HL-60 (cell line): ENCODE results near the gene CBARP.

Experiments used
- DNase-seq, 2 experiments: peaks; one replicate each; pipeline ENCODE4 v3.0.0-alpha.2; 2010 to 2020; ENCODE audit warnings: low read depth in 1 of 2, low spot score in 1 of 2
- H3K27ac ChIP-seq: fragments of 250-450 bp; sonication (Bioruptor Pico); replicated peaks from 2 replicates; pipeline ENCODE4 v1.5.1; 2020; ENCODE audit warnings: mild to moderate bottlenecking, moderate library complexity
- H3K27me3 ChIP-seq: fragments of 250-450 bp; sonication (Bioruptor Pico); 2 replicates; pipeline ENCODE4 v1.5.1; 2021; ENCODE audit warnings: mild to moderate bottlenecking, moderate library complexity; ENCODE audit not compliant: insufficient read depth, poor library complexity, severe bottlenecking
- H3K4me3 ChIP-seq: replicated peaks from 2 replicates; pipeline ENCODE4 v1.5.1; 2011; ENCODE audit warnings: mild to moderate bottlenecking, control low read depth, low read length; ENCODE audit not compliant: insufficient read depth
- GABPA ChIP-seq: IDR thresholded peaks from 2 replicates; pipeline ENCODE4 v1.6.1; 2012; ENCODE audit warnings: low read depth
- POLR2AphosphoS5 ChIP-seq: IDR thresholded peaks from 2 replicates; pipeline ENCODE4 v1.6.1; 2012; ENCODE audit warnings: low read depth
- SPI1 ChIP-seq: IDR thresholded peaks from 2 replicates; pipeline ENCODE4 v1.6.1; 2012; ENCODE audit warnings: low read depth, mild to moderate bottlenecking, borderline replicate concordance
- TF ChIP-seq, protein P1 (sequence below): IDR thresholded peaks from one replicate; pipeline ENCODE4 v1.5.1; 2011; ENCODE audit warnings: low read length, control low read depth, inconsistent platforms; ENCODE audit not compliant: insufficient read depth
- TF ChIP-seq, protein P2 (sequence below): IDR thresholded peaks from 2 replicates; pipeline ENCODE4 v1.6.1; 2012; ENCODE audit warnings: low read depth; ENCODE audit not compliant: insufficient replicate concordance

CBARP gene

DNA sequence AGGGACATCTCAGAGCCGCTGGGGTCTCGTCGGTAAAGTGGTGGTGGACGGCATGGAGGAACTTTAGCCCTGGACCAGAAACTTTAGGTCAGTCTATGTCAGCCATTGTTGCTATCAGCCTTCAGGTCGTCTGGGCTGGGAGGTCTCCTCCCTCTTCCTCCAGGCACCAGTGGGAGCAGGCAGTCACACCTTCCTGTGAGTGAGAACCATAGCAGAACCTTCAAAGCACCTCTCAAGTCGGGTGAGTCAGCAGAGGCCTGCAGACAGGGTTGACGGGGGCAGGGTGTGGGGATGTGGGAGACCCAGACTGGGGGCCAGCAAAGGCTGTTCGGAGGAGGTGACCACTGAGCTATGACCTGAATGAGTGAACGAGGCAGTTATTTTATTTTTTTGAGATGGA, 48.4 kb downstream of the CBARP start:
- TF ChIP-seq, protein P1, sequence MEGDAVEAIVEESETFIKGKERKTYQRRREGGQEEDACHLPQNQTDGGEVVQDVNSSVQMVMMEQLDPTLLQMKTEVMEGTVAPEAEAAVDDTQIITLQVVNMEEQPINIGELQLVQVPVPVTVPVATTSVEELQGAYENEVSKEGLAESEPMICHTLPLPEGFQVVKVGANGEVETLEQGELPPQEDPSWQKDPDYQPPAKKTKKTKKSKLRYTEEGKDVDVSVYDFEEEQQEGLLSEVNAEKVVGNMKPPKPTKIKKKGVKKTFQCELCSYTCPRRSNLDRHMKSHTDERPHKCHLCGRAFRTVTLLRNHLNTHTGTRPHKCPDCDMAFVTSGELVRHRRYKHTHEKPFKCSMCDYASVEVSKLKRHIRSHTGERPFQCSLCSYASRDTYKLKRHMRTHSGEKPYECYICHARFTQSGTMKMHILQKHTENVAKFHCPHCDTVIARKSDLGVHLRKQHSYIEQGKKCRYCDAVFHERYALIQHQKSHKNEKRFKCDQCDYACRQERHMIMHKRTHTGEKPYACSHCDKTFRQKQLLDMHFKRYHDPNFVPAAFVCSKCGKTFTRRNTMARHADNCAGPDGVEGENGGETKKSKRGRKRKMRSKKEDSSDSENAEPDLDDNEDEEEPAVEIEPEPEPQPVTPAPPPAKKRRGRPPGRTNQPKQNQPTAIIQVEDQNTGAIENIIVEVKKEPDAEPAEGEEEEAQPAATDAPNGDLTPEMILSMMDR, result no peak
- TF ChIP-seq SPI1 (no peak), GABPA (no peak), POLR2AphosphoS5 (no peak)
- DNase-seq, result no peak
- Histone ChIP-seq H3K27me3 (no peaks in the 10 kb centered on the region), H3K4me3 (no peak overlapping the region), H3K27ac (no peak overlapping the region)

DNA sequence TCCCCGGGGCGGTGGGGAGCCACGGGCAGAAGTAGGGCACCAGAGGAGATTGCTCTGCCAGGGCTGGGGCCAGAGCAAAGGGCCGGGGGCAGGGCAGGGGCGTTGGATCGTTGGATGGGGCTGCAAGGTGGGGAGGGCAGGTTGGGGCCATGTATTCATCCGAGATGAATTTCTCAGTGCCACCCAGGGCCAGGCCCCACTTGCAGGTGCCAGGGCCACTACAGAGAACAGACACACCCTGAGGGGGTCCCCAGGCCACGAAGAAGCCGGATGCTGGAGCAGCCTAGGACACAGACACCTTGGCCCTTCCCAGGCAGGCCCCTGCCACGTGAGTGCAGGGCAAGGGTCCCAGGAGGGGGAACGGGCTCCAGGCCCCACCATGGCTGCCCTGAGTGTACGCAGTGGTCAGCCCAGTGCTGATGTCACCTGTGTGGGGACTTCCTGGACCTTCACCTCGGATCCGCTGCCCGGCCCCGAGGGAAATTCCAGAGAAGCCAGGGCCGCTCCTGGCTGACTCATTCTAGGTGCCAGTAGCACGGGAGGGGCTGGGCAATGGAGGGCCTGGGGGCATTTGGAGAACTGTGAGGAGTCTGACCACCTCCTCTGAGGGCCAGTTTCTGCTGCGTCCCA, 54.1 kb downstream of the CBARP start:
- Histone ChIP-seq H3K27me3 (no peaks in the 10 kb centered on the region), H3K4me3 (no peak overlapping the region), H3K27ac (no peak overlapping the region)
- TF ChIP-seq SPI1 (no peak), POLR2AphosphoS5 (no peak), GABPA (no peak)
- TF ChIP-seq, protein P1, result no peak
- TF ChIP-seq, protein P2, sequence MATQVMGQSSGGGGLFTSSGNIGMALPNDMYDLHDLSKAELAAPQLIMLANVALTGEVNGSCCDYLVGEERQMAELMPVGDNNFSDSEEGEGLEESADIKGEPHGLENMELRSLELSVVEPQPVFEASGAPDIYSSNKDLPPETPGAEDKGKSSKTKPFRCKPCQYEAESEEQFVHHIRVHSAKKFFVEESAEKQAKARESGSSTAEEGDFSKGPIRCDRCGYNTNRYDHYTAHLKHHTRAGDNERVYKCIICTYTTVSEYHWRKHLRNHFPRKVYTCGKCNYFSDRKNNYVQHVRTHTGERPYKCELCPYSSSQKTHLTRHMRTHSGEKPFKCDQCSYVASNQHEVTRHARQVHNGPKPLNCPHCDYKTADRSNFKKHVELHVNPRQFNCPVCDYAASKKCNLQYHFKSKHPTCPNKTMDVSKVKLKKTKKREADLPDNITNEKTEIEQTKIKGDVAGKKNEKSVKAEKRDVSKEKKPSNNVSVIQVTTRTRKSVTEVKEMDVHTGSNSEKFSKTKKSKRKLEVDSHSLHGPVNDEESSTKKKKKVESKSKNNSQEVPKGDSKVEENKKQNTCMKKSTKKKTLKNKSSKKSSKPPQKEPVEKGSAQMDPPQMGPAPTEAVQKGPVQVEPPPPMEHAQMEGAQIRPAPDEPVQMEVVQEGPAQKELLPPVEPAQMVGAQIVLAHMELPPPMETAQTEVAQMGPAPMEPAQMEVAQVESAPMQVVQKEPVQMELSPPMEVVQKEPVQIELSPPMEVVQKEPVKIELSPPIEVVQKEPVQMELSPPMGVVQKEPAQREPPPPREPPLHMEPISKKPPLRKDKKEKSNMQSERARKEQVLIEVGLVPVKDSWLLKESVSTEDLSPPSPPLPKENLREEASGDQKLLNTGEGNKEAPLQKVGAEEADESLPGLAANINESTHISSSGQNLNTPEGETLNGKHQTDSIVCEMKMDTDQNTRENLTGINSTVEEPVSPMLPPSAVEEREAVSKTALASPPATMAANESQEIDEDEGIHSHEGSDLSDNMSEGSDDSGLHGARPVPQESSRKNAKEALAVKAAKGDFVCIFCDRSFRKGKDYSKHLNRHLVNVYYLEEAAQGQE, result no peak
- no peak for DNase-seq

DNA sequence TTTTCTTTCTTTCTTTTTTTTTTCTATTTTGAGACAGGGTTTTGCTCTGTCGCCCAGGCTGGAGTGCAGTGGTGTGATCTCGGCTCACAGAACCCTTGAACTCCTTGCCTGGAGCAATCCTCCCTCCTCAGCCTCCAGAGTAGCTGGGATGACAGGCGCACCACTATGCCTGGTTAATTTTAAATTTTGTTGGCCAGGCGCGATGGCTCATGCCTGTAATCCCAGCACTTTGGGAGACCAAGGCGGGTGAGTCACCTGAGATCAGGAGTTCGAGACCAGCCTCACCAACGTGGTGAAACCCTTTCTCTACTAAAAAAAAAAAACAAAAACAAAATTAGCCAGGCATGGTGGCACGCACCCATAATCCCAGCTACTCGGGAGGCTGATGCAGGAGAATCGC, 55.1 kb downstream of the CBARP start:
- no peak for DNase-seq
- no peak overlapping the region for H3K4me3 ChIP-seq
- no peaks in the 10 kb centered on the region for H3K27me3 ChIP-seq
- no peak overlapping the region for H3K27ac ChIP-seq
- TF ChIP-seq POLR2AphosphoS5, result no peak
- TF ChIP-seq, protein P1, result no peak
- no peak for TF ChIP-seq SPI1
- TF ChIP-seq, protein P2, result no peak
- no peak for TF ChIP-seq GABPA

DNA sequence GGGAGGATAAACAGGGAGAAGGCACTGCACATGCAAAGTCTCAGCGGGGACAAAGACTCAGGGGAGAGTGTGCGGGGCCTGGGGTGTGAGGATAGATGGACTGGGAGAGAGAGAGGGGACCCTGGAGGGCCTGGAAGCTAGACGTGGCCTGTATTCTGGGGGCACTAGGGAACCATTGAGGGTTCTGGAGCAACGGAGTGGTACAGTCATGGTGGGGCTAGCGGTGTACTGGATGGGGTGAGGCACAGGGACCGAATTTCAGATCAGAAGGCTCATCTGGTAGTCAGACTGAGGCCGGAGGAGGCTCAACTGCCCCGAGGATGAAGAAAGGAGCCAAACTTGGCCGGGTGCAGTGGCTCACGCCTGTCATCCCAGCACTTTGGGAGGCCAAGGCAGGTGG, 55.7 kb downstream of the CBARP start:
- no peaks in the 10 kb centered on the region for H3K27me3 ChIP-seq
- TF ChIP-seq, protein P1, result no peak
- TF ChIP-seq, protein P2, result no peak
- TF ChIP-seq POLR2AphosphoS5, result no peak
- TF ChIP-seq GABPA, result no peak
- TF ChIP-seq SPI1, result no peak
- H3K27ac ChIP-seq, result no peak overlapping the region
- no peak overlapping the region for H3K4me3 ChIP-seq
- DNase-seq, result no peak
